ENCODE measurements around the gene SENP7.
"Not testable (repeated sequence)": the region's sequence is repeated elsewhere in the genome, so short reads cannot be mapped to it uniquely, and the experiment has no call there.

The SENP7 gene

DNA sequence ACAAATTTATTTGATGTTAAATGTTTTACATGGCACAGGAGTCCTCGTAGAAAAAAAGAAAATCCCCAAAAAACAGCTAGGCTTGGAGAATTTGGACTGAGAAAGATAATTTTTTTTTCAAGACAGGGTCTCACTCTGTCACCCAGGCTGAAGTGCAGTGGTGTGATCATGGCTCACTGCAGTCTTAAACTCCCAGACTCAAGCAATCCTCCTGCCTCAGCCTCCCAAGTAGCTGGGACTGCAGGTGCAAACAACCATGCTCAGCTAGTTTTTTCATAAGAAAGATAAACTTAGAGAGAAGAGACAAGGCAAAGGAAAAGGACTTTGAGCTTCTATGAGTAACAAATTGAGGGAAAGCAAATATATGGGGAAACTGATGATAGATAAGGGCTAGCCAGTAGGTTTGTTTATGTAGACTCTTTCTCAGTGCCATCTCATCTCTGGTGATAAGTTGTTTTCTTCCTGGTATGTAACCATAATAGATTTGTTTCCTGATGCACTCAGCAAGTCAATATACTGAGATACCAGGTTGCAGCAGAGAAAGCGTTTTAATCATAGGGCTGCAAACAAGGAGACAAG is 35.6 kb upstream of the SENP7 start:
- TF ChIP-seq CTCF (IDR thresholded peaks at IDR 0.05; ENCODE audit: borderline replicate concordance, control extremely low read depth, extremely low read depth, insufficient read depth, missing control alignments) = no peak
- in situ Hi-C loops (cut with MboI; ENCODE audit: low sequenced_read_pairs, unreplicated experiment) = no loop called here
- no peak for DNase-seq (ENCODE audit: low spot score)

DNA sequence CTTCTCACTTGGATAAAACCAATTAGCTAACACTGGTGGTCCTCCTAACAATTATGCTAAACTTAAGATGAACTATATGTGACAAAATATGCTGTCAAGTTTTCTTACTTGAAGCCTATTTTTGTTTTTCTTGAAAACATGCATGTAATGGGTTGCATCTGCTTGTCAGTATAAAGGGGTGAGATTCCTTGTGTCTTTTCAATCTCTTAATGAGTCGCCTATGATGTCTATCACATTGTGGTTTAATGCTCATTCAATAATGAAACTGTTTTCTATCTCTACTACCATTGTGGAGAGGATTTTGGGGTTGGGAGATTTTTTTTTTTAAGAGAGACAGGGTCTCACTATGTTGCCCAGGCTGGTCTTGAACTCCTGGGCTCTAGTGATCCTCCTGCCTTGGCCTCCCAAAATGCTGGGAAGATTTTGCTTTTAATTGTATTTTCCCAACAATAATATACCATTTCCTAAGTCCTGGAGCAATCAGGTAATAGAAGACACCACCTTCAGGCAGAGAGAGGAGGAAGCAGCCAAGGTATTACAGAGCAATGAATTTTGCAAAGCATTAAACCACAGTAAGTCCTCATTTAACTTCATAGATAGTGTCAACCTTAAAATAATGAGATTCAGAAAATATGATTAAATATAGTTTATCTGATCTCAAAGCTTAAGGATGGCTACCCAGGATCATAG is 31.3 kb upstream of the SENP7 start:
- DNase-seq (ENCODE audit: low spot score) = no peak
- in situ Hi-C loops (cut with MboI; ENCODE audit: low sequenced_read_pairs, unreplicated experiment) = no loop called here
- no peak for TF ChIP-seq CTCF (IDR thresholded peaks at IDR 0.05; ENCODE audit: borderline replicate concordance, control extremely low read depth, extremely low read depth, insufficient read depth, missing control alignments)

- no peak for TF ChIP-seq CTCF (IDR thresholded peaks at IDR 0.05; ENCODE audit: borderline replicate concordance, control extremely low read depth, extremely low read depth, insufficient read depth, missing control alignments)
- no peak for DNase-seq (ENCODE audit: low spot score)
- in situ Hi-C loops (cut with MboI; ENCODE audit: low sequenced_read_pairs, unreplicated experiment) = no loop called here
These were observed 29.9 kb upstream of the SENP7 start for GRCh38 chr3:101542957-101543356.

- in situ Hi-C loops (cut with MboI; ENCODE audit: low sequenced_read_pairs, unreplicated experiment); DNase-seq (ENCODE audit: low spot score): not testable (repeated sequence)
These were observed 23.9 kb upstream of the SENP7 start for GRCh38 chr3:101536955-101537354.

GRCh38 chr3:101536266-101536665 is 23.3 kb upstream of the SENP7 start:
- no peak for DNase-seq (ENCODE audit: low spot score)
- in situ Hi-C loops (cut with MboI; ENCODE audit: low sequenced_read_pairs, unreplicated experiment) = no loop called here
- TF ChIP-seq CTCF (IDR thresholded peaks at IDR 0.05; ENCODE audit: borderline replicate concordance, control extremely low read depth, extremely low read depth, insufficient read depth, missing control alignments) = no peak

- no peak for TF ChIP-seq CTCF (IDR thresholded peaks at IDR 0.05; ENCODE audit: borderline replicate concordance, control extremely low read depth, extremely low read depth, insufficient read depth, missing control alignments)
- DNase-seq (ENCODE audit: low spot score) = no peak
- in situ Hi-C loops (cut with MboI; ENCODE audit: low sequenced_read_pairs, unreplicated experiment) = no loop called here
These were observed 22.2 kb upstream of the SENP7 start for GRCh38 chr3:101535221-101535620.

GRCh38 chr3:101533603-101533968 is 20.6 kb upstream of the SENP7 start:
- TF ChIP-seq CTCF (IDR thresholded peaks at IDR 0.05; ENCODE audit: borderline replicate concordance, control extremely low read depth, extremely low read depth, insufficient read depth, missing control alignments) = no peak
- DNase-seq (ENCODE audit: low spot score) = no peak
- in situ Hi-C loops (cut with MboI; ENCODE audit: low sequenced_read_pairs, unreplicated experiment) = no loop called here

Data from GM13976 (cell line).